Measurements from ENCODE around the gene CYP26B1. TPM values are rescaled to one million over a fixed set of nuclear protein-coding genes. Genes with fewer than 3 reads are reported as not detected.

The CYP26B1 gene
- total and polyA plus RNA-seq, 2 of the 8 experiments (the other 6 are each of a cell fraction or from before 2014, with no cell fraction given) = 0.06 to 0.69 TPM

DNA sequence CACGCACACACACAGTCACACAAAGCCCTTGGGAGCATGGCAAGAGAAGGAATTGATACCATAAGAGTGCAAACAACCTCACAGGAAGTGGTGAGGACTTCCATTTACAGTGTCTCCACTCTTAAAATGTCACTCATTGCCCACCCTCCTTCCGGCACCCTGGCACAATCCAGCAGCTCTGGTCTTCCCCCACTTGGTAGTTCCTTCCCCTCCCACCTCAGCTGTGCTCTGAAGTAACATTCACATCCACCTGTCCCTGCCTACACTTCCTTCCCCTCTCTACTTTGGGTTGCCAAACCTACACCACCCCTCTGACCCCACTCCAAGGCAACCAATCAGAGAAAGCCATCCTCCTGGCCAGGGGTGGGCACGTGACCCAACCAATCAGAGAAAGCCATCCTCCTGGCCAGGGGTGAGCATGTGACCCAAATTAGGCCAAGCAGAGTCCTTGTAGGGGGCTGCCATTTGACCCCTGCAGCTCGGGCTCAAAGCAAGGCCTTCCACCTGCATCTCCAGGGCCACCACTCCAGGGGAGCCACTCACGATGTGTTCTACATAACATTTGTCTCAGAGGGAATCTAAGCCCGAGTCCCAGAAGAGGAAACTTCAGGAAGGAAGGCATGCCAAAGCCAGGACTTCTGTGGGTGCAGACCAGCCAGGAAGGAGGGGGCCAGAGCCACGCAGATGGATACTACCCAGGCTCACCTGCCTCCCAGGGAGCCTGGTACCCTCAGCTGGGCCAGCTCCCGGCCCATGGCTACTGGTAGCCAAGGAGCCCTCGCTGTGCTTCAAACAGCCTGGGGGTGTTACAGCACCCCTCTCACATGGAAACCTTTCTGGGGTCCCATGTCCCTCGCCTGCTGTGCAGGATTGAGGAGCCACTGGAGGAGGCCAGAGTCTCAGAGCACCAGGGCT is 21.2 kb downstream of the CYP26B1 start (continued):
- TF ChIP-seq, protein P1, sequence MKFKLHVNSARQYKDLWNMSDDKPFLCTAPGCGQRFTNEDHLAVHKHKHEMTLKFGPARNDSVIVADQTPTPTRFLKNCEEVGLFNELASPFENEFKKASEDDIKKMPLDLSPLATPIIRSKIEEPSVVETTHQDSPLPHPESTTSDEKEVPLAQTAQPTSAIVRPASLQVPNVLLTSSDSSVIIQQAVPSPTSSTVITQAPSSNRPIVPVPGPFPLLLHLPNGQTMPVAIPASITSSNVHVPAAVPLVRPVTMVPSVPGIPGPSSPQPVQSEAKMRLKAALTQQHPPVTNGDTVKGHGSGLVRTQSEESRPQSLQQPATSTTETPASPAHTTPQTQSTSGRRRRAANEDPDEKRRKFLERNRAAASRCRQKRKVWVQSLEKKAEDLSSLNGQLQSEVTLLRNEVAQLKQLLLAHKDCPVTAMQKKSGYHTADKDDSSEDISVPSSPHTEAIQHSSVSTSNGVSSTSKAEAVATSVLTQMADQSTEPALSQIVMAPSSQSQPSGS (IDR thresholded peaks at IDR 0.05; ENCODE audit: low read length) = no peak
- TF ChIP-seq CHD2 (IDR thresholded peaks at IDR 0.05; ENCODE audit: low read length) (no peak), CEBPB (IDR thresholded peaks at IDR 0.05; ENCODE audit: low read depth, low read length) (no peak), HDAC6 (IDR thresholded peaks at IDR 0.05; ENCODE audit: low read depth, low read length) (no peak), BCL11A (IDR thresholded peaks at IDR 0.05; ENCODE audit: low read depth in 2 of 2, low read length in 2 of 2) (no peak), POLR2A (IDR thresholded peaks at IDR 0.05; ENCODE audit: control extremely low read depth in 1 of 2, low read depth in 2 of 2, low read length in 2 of 2) (no peak), SIN3A (conservative IDR thresholded peaks at IDR 0.05 in 1 of 2, IDR thresholded peaks at IDR 0.05 in 1 of 2; ENCODE audit: low read depth in 1 of 2, low read length in 2 of 2) (no peak), SIRT6 (IDR thresholded peaks at IDR 0.05; ENCODE audit: low read length) (no peak), JUN (IDR thresholded peaks at IDR 0.05; ENCODE audit: low read depth, low read length) (no peak), FOSL1 (IDR thresholded peaks at IDR 0.05; ENCODE audit: insufficient read depth, low read depth, low read length) (no peak)
- TF ChIP-seq, protein P2, sequence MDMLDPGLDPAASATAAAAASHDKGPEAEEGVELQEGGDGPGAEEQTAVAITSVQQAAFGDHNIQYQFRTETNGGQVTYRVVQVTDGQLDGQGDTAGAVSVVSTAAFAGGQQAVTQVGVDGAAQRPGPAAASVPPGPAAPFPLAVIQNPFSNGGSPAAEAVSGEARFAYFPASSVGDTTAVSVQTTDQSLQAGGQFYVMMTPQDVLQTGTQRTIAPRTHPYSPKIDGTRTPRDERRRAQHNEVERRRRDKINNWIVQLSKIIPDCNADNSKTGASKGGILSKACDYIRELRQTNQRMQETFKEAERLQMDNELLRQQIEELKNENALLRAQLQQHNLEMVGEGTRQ (IDR thresholded peaks at IDR 0.05; ENCODE audit: low read length) = no peak

Data from H1 (cell line).